ENCODE data around the gene H3-3A.

- TF ChIP-seq, protein P1, sequence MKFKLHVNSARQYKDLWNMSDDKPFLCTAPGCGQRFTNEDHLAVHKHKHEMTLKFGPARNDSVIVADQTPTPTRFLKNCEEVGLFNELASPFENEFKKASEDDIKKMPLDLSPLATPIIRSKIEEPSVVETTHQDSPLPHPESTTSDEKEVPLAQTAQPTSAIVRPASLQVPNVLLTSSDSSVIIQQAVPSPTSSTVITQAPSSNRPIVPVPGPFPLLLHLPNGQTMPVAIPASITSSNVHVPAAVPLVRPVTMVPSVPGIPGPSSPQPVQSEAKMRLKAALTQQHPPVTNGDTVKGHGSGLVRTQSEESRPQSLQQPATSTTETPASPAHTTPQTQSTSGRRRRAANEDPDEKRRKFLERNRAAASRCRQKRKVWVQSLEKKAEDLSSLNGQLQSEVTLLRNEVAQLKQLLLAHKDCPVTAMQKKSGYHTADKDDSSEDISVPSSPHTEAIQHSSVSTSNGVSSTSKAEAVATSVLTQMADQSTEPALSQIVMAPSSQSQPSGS (IDR thresholded peaks at IDR 0.05; ENCODE audit: low read length), result no peak
- TF ChIP-seq, protein P2, sequence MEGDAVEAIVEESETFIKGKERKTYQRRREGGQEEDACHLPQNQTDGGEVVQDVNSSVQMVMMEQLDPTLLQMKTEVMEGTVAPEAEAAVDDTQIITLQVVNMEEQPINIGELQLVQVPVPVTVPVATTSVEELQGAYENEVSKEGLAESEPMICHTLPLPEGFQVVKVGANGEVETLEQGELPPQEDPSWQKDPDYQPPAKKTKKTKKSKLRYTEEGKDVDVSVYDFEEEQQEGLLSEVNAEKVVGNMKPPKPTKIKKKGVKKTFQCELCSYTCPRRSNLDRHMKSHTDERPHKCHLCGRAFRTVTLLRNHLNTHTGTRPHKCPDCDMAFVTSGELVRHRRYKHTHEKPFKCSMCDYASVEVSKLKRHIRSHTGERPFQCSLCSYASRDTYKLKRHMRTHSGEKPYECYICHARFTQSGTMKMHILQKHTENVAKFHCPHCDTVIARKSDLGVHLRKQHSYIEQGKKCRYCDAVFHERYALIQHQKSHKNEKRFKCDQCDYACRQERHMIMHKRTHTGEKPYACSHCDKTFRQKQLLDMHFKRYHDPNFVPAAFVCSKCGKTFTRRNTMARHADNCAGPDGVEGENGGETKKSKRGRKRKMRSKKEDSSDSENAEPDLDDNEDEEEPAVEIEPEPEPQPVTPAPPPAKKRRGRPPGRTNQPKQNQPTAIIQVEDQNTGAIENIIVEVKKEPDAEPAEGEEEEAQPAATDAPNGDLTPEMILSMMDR (IDR thresholded peaks at IDR 0.05; ENCODE audit: control extremely low read depth in 1 of 3, insufficient read depth in 1 of 3, low read depth in 1 of 3, low read length in 3 of 3), result no peak
- TF ChIP-seq NRF1 (IDR thresholded peaks at IDR 0.05; ENCODE audit: low read depth, low read length), result no peak
- TF ChIP-seq EZH2 (IDR thresholded peaks at IDR 0.05; ENCODE audit: low read depth, low read length, severe bottlenecking), result no peak
- TF ChIP-seq MAFK (IDR thresholded peaks at IDR 0.05; ENCODE audit: low read depth, low read length), result no peak
- no peak for TF ChIP-seq KDM4A (IDR thresholded peaks at IDR 0.05; ENCODE audit: low read depth, low read length, severe bottlenecking)
- TF ChIP-seq RAD21 (IDR thresholded peaks at IDR 0.05 in 1 of 2, conservative IDR thresholded peaks at IDR 0.05 in 1 of 2; ENCODE audit: low read depth in 2 of 2, low read length in 2 of 2), result no peak
- no peak for TF ChIP-seq TCF12 (IDR thresholded peaks at IDR 0.05; ENCODE audit: low read depth, low read length)
- no peak for TF ChIP-seq RNF2 (IDR thresholded peaks at IDR 0.05; ENCODE audit: borderline replicate concordance, low read depth, low read length, missing control alignments, poor library complexity, severe bottlenecking)
- no peak for TF ChIP-seq CBX8 (IDR thresholded peaks at IDR 0.05; ENCODE audit: borderline replicate concordance, low read depth, low read length)
These were observed 24.3 kb downstream of the H3-3A start for GRCh38 chr1:226086776-226087175.

Data from H1 (cell line).